ENCODE measurements around the gene RAVER2.

DNA sequence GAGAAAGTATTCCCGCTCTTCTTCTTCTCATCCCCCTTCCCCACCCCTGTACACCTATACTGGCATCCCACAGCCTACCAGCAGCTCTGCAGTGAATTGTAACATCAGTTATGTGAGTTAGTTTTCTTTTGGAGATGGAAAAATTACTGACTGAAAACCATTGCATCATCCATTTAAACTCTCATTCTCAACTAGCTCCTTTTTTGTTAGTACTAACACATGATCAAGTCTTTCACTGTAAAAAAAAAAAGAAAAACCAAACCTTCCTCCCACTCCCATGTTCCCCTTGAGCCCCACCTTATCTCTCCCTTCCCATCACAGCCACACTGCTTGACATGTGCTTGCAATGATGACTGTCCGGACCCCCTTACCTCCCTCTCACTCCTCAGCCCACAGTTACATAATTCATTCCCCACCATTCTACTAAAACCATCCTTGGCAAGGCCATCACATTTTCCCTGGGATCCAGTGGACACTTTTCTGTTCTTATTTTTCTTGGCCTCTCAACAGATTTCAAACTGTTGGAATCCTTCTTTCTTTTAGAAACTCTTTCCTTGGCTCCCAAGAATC lies 23.2 kb upstream of the RAVER2 start:
- no peak for TF ChIP-seq CTCF (IDR thresholded peaks at IDR 0.05)
- no peak for TF ChIP-seq SIN3A (IDR thresholded peaks at IDR 0.05; ENCODE audit: borderline replicate concordance, insufficient read depth, low read depth, low read length)
- TF ChIP-seq POLR2AphosphoS5 (IDR thresholded peaks at IDR 0.05; ENCODE audit: low read depth, low read length): no peak
